ENCODE data around the gene PTOV1.

The PTOV1 gene

DNA sequence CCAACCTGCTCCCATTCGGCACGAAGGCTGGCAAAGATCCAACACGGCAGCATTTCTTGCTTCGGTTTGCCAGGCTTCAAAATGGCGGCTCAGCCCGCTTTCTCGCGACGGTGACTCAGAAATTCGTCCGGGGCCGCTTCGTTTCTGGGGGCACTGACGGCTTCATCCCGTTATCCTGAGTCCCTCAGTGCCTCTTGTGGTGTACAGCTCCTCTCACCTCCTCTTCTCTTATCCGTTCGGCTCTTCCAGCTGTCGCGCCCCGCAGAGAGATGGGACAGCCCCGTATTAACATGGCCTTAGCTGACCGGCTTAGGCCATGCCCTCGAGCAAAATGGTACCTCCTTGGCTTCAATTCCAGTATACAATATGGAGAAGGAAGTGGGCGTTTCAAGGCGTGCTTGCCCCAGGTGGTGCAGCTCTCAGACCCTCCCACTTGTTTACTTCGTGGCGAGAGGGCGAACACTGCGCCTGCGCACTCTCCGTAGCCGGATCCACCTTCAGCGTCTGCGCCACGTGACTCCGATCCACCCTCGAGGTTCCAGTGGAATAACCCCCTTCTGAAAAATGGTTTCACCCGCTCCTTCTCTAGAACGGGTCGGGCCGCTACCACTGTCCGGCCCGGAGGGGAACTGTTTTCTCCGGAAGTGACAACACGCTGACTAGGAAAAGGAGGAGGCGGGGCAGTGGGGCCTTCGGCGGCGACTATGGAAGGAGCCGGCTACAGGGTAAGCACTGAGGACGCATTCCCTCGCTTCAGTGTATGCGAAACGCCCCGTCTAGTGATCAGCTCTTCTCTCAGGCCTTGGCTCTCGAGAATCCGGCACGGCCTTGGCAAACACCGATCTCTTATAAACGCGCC lies 26.3 kb downstream of the PTOV1 start, which contains the start of the genes AKT1S1 and TBC1D17:
AKT1S1 (minus strand) TSS at position 336 of the 859 bp plus-strand sequence. CDS start 4,060 bp downstream, outside the sequence.
TBC1D17 (plus strand) TSS at position 683 of the 859 bp plus-strand sequence; CDS start at position 705, 22 bp downstream.
- peaks cover 24% of the 10 kb centered on the region for H3K36me3 ChIP-seq (ENCODE audit: control insufficient read depth, insufficient read depth, low read length)
- H3K27ac ChIP-seq (ENCODE audit: low read depth, low read length), result peak within 1 kb of the TSS; percentile 99
- H3K4me1 ChIP-seq (ENCODE audit: control insufficient read depth, insufficient read depth, low read length), result peaks cover 10% of the 10 kb centered on the region
- peak within 1 kb of the TSS; percentile 92 for H3K9ac ChIP-seq (ENCODE audit: low read length)
- H3K4me3 ChIP-seq (ENCODE audit: low read length), result peak within 1 kb of the TSS; percentile 95
- no peaks in the 10 kb centered on the region for H3K27me3 ChIP-seq (ENCODE audit: control insufficient read depth, insufficient read depth, low read length)

DNA sequence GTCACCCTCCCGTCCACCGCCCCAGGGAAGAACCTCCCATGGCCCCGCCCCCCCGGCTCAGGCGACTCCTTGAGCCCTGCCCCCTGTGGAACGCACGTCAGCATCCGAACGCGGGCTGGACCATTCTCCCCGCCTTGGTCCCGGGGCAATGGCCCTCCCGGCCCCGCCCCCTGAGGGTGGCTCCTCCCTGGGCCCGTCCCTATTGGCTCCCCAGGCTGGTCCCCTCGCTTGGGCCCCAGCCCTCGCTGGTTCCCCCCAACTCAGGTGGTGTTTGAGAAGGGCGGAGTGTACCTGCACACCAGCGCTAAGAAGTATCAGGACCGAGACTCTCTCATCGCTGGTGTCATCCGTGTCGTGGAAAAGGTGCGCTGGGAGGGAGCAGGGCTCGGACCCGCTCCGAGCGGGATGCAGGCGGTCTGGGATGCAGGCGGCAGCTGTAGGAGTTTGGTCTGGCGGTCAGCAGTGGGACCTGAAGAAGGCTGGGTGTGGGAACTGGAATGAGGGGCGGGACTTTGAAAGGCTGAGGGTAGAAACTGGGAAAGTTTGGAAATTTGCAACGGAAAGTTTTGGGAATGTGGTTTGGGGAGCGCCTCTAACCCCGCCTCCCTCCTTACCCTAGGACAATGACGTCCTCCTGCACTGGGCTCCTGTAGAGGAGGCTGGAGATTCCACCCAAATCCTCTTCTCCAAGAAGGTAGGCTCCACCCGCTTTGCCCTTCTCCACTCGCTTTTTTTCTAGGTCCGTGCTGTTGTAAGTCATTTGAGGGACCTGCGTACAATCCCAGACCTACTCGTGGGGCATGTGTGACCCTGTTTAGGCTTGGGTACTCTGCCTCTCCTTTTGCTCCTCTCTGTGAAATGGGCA lies 27.2 kb downstream of the PTOV1 start:
- Histone ChIP-seq H3K4me3 (ENCODE audit: low read length) (peak overlapping the region; percentile 95), H3K4me1 (ENCODE audit: control insufficient read depth, insufficient read depth, low read length) (peaks cover 10% of the 10 kb centered on the region), H3K27ac (ENCODE audit: low read depth, low read length) (peak overlapping the region; percentile 99), H3K27me3 (ENCODE audit: control insufficient read depth, insufficient read depth, low read length) (no peaks in the 10 kb centered on the region), H3K9ac (ENCODE audit: low read length) (peak overlapping the region; percentile 71), H3K36me3 (ENCODE audit: control insufficient read depth, insufficient read depth, low read length) (peaks cover 33% of the 10 kb centered on the region)

- Histone ChIP-seq H3K4me3 (ENCODE audit: low read length) (peak overlapping the region; percentile 95), H3K27ac (ENCODE audit: low read depth, low read length) (no peak overlapping the region), H3K27me3 (ENCODE audit: control insufficient read depth, insufficient read depth, low read length) (no peaks in the 10 kb centered on the region), H3K4me1 (ENCODE audit: control insufficient read depth, insufficient read depth, low read length) (peaks cover 10% of the 10 kb centered on the region), H3K9ac (ENCODE audit: low read length) (no peak overlapping the region), H3K36me3 (ENCODE audit: control insufficient read depth, insufficient read depth, low read length) (peaks cover 39% of the 10 kb centered on the region)
Observed at GRCh38 chr19:49878744-49879070, 27.7 kb downstream of the PTOV1 start.

- no peak overlapping the region for H3K27ac ChIP-seq (ENCODE audit: low read depth, low read length)
- no peak overlapping the region for H3K4me3 ChIP-seq (ENCODE audit: low read length)
- H3K9ac ChIP-seq (ENCODE audit: low read length), result no peak overlapping the region
- H3K4me1 ChIP-seq (ENCODE audit: control insufficient read depth, insufficient read depth, low read length), result peaks cover 10% of the 10 kb centered on the region
- peaks cover 46% of the 10 kb centered on the region for H3K36me3 ChIP-seq (ENCODE audit: control insufficient read depth, insufficient read depth, low read length)
- no peaks in the 10 kb centered on the region for H3K27me3 ChIP-seq (ENCODE audit: control insufficient read depth, insufficient read depth, low read length)
Observed at GRCh38 chr19:49879243-49879963, 28.4 kb downstream of the PTOV1 start.

DNA sequence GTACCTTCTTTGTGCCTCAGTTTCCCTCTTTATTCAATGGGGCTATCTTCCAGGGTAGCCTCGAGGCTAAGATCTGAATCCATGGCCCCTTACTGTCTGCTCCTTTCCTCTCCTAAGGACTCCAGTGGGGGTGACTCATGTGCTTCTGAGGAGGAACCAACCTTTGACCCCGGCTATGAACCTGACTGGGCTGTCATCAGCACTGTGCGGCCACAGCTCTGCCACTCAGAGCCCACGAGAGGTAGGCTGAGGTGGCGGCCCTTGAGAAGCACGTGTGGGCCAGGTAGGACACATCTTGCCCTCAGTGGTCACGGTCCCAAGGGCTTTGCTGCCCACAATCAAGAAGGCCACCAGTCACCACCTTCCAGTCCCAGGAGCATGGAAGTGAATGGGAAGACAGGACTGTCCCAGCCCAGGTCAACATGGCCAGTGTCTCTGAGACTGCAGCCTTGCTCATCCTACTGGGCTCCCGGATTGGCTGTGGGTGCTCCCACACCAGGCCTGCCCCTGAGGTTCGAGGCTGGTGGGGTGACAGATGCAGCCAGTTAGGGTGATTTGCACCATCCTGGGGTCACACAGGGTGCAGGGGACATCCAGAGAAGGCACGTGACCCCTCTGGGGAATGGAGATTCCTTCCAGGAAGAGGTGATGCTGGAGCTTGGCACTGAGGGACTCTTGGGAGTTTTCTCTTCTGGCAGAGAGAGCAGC lies 29.4 kb downstream of the PTOV1 start:
- Histone ChIP-seq H3K9ac (ENCODE audit: low read length) (no peak overlapping the region), H3K4me1 (ENCODE audit: control insufficient read depth, insufficient read depth, low read length) (peaks cover 9% of the 10 kb centered on the region), H3K27ac (ENCODE audit: low read depth, low read length) (no peak overlapping the region), H3K4me3 (ENCODE audit: low read length) (no peak overlapping the region), H3K36me3 (ENCODE audit: control insufficient read depth, insufficient read depth, low read length) (peaks cover 51% of the 10 kb centered on the region), H3K27me3 (ENCODE audit: control insufficient read depth, insufficient read depth, low read length) (no peaks in the 10 kb centered on the region)

DNA sequence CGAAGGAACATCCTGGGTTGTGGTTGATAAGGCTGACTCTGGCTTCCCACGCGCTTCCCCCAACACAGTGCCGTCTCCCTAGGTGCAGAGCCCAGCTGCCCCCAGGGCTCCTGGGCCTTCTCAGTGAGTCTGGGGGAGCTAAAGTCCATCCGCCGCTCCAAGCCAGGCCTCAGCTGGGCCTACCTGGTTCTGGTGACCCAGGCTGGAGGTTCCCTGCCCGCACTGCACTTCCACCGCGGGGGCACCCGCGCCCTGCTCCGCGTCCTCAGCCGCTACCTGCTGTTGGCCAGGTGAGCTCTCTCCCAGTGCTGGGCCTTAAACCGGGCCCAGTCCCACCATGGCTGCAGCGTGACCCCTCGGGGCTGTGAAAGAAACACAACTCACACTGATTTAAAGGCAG lies 30.2 kb downstream of the PTOV1 start:
- H3K27ac ChIP-seq (ENCODE audit: low read depth, low read length), result no peak overlapping the region
- H3K4me1 ChIP-seq (ENCODE audit: control insufficient read depth, insufficient read depth, low read length), result peaks cover 4% of the 10 kb centered on the region

DNA sequence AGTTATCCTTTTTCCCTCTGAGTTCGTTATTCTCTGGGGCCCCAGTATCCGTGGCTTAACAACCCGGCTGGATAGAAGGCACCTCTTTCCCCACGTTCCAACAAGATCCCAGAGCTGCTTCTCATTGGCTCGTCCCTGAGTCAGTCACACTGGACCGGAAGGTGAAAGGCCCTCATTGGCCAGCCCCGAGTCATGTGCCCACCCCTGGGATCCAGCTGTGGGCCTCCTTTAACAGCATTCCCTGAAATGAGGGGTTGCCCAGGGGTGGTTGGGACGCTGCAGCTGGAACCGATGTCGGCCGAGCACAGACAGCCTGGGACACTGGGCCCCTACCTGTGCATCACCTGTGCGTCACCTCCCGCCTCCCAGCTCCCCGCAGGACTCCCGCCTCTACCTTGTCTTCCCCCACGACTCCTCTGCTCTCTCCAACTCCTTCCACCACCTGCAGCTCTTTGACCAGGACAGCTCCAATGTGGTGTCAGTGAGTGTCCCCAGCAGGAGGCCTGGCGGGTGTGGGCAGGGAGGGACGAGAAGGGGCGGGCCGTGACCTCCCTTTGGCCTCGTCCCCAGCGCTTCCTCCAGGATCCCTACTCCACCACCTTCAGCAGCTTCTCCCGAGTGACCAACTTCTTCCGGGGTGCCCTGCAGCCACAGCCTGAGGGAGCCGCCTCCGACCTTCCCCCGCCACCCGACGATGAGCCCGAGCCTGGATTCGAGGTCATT lies 30.9 kb downstream of the PTOV1 start:
- H3K27ac ChIP-seq (ENCODE audit: low read depth, low read length), result no peak overlapping the region
- no peak overlapping the region for H3K9ac ChIP-seq (ENCODE audit: low read length)
- peaks cover 51% of the 10 kb centered on the region for H3K36me3 ChIP-seq (ENCODE audit: control insufficient read depth, insufficient read depth, low read length)
- peaks cover 4% of the 10 kb centered on the region for H3K4me1 ChIP-seq (ENCODE audit: control insufficient read depth, insufficient read depth, low read length)
- no peak overlapping the region for H3K4me3 ChIP-seq (ENCODE audit: low read length)
- no peaks in the 10 kb centered on the region for H3K27me3 ChIP-seq (ENCODE audit: control insufficient read depth, insufficient read depth, low read length)

More for the DNA sequence above, 30.2 kb downstream of the PTOV1 start:
- H3K36me3 ChIP-seq (ENCODE audit: control insufficient read depth, insufficient read depth, low read length), result peaks cover 51% of the 10 kb centered on the region
- no peaks in the 10 kb centered on the region for H3K27me3 ChIP-seq (ENCODE audit: control insufficient read depth, insufficient read depth, low read length)
- H3K9ac ChIP-seq (ENCODE audit: low read length), result no peak overlapping the region
- H3K4me3 ChIP-seq (ENCODE audit: low read length), result no peak overlapping the region

GRCh38 chr19:49882643-49883042 lies 31.7 kb downstream of the PTOV1 start:
- no peak overlapping the region for H3K4me3 ChIP-seq (ENCODE audit: low read length)
- H3K36me3 ChIP-seq (ENCODE audit: control insufficient read depth, insufficient read depth, low read length), result peaks cover 51% of the 10 kb centered on the region
- no peaks in the 10 kb centered on the region for H3K27me3 ChIP-seq (ENCODE audit: control insufficient read depth, insufficient read depth, low read length)
- no peak overlapping the region for H3K9ac ChIP-seq (ENCODE audit: low read length)
- peaks cover 4% of the 10 kb centered on the region for H3K4me1 ChIP-seq (ENCODE audit: control insufficient read depth, insufficient read depth, low read length)
- no peak overlapping the region for H3K27ac ChIP-seq (ENCODE audit: low read depth, low read length)

DNA sequence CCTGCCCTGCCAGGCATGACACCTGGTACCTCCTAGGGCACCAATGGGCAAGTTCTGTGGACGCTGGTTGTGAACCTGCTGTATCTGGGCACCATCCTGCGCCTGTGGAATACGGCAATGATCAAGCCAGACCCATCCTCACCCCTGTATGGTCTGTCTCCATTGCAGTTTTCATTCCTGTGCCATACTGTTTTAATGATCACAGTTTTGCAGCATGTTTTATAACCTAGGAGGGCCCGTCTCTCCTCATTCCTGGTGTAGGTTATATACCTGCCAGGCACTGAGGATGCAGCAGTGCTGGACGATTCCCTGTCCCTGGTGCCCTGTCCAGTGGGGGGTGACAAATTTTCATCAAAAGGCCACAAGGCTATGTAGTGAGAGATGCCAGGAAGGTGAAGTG lies 32.1 kb downstream of the PTOV1 start:
- peaks cover 51% of the 10 kb centered on the region for H3K36me3 ChIP-seq (ENCODE audit: control insufficient read depth, insufficient read depth, low read length)
- H3K4me3 ChIP-seq (ENCODE audit: low read length), result no peak overlapping the region
- H3K4me1 ChIP-seq (ENCODE audit: control insufficient read depth, insufficient read depth, low read length), result peaks cover 3% of the 10 kb centered on the region
- H3K27me3 ChIP-seq (ENCODE audit: control insufficient read depth, insufficient read depth, low read length), result no peaks in the 10 kb centered on the region
- no peak overlapping the region for H3K9ac ChIP-seq (ENCODE audit: low read length)
- no peak overlapping the region for H3K27ac ChIP-seq (ENCODE audit: low read depth, low read length)

DNA sequence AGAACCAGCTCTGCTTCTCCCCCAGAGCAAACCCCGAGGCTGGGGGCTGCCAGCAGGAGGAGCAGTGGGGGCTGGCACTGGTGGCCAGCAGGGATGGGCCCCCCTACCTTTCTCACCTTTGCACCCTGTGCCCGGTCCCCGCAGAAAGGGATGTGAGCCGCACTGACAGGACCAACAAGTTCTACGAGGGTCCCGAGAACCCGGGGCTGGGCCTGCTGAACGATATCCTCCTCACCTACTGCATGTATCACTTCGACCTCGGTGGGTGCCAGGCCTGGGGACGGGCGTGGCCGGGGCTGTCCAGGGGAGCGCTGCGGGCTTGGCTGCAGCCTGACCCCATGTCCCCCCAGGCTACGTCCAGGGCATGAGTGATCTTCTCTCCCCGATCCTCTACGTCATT lies 33.1 kb downstream of the PTOV1 start:
- no peaks in the 10 kb centered on the region for H3K27me3 ChIP-seq (ENCODE audit: control insufficient read depth, insufficient read depth, low read length)
- H3K4me3 ChIP-seq (ENCODE audit: low read length), result no peak overlapping the region
- H3K9ac ChIP-seq (ENCODE audit: low read length), result no peak overlapping the region
- H3K4me1 ChIP-seq (ENCODE audit: control insufficient read depth, insufficient read depth, low read length), result no peaks in the 10 kb centered on the region
- no peak overlapping the region for H3K27ac ChIP-seq (ENCODE audit: low read depth, low read length)
- peaks cover 48% of the 10 kb centered on the region for H3K36me3 ChIP-seq (ENCODE audit: control insufficient read depth, insufficient read depth, low read length)

- Histone ChIP-seq H3K9ac (ENCODE audit: low read length) (no peak overlapping the region), H3K27me3 (ENCODE audit: control insufficient read depth, insufficient read depth, low read length) (no peaks in the 10 kb centered on the region), H3K27ac (ENCODE audit: low read depth, low read length) (no peak overlapping the region), H3K4me1 (ENCODE audit: control insufficient read depth, insufficient read depth, low read length) (no peaks in the 10 kb centered on the region), H3K36me3 (ENCODE audit: control insufficient read depth, insufficient read depth, low read length) (peaks cover 42% of the 10 kb centered on the region), H3K4me3 (ENCODE audit: low read length) (no peak overlapping the region)
Observed at GRCh38 chr19:49884760-49885159, 33.8 kb downstream of the PTOV1 start.

Measured in rectal smooth muscle tissue (tissue), 1 donor.